Naive thymus-derived CD4-positive, alpha-beta T cell (primary cell): ENCODE results near the gene COL4A1. TPM values are rescaled to one million over a fixed set of nuclear protein-coding genes. Genes with fewer than 3 reads are reported as not detected.

Source experiments
- ATAC-seq: fragments of 150-1000 bp; cut with Tn5 transposase; 2 replicates; pipeline ENCODE4 v1.10.0; 2021; ENCODE audit warnings: mild to moderate bottlenecking, moderate library complexity
- CTCF ChIA-PET: fragments of 350-600 bp; sonication (Branson Sonifier 250); formaldehyde crosslinking; loops from one replicate; lab custom pipeline; 2021; ENCODE audit warnings: antibody characterized with exemption; lab: Charles Lee
- POLR2A ChIA-PET: fragments of 350-600 bp; sonication (Branson Sonifier 250); formaldehyde crosslinking; loops from one replicate; lab custom pipeline; 2021; ENCODE audit warnings: antibody characterized with exemption, inconsistent platforms; lab: Charles Lee
- DNase-seq, 9 donors: peaks; one replicate each; pipeline versions ENCODE4 v3.0.0 to v3.0.0-alpha.2; 2020 to 2022; ENCODE audit warnings: mixed read lengths in 1 of 9
- H3K27ac ChIP-seq: one replicate; pipeline ENCODE4 v1.7.0; 2013; ENCODE audit warnings: mild to moderate bottlenecking, low read depth, low read length, moderate library complexity
- H3K27me3 ChIP-seq, 2 donors: one replicate each; pipeline ENCODE4 v1.7.0; 2013; ENCODE audit warnings: low read length in 2 of 2, mild to moderate bottlenecking in 2 of 2, moderate library complexity in 2 of 2; ENCODE audit not compliant: control insufficient read depth in 2 of 2, insufficient read depth in 2 of 2
- H3K36me3 ChIP-seq, 3 experiments: 1 replicate in 2 of 3; 2 replicates in 1 of 3; pipeline ENCODE4 v1.7.0; 2013; ENCODE audit warnings: low read length in 3 of 3, mild to moderate bottlenecking in 3 of 3, moderate library complexity in 1 of 3; ENCODE audit not compliant: insufficient read depth in 3 of 3, control insufficient read depth in 2 of 3
- H3K4me1 ChIP-seq, 2 donors: one replicate each; pipeline ENCODE4 v1.7.0; 2013; ENCODE audit warnings: low read length in 2 of 2, mild to moderate bottlenecking in 2 of 2, moderate library complexity in 1 of 2; ENCODE audit not compliant: control insufficient read depth in 2 of 2, insufficient read depth in 2 of 2
- H3K4me3 ChIP-seq: 2 replicates; pipeline ENCODE4 v1.7.0; 2013; ENCODE audit warnings: mild to moderate bottlenecking, low read length
- H3K9me3 ChIP-seq, 3 experiments: 1 replicate in 2 of 3; 2 replicates in 1 of 3; pipeline ENCODE4 v1.7.0; 2013; ENCODE audit warnings: low read length in 3 of 3; ENCODE audit not compliant: control insufficient read depth in 2 of 3
- H3K27ac Mint-ChIP-seq, 9 donors: one replicate each; pipeline ENCODE4 v1.8.0; 2020 to 2022; ENCODE audit warnings: mixed read lengths in 9 of 9, mild to moderate bottlenecking in 8 of 9, moderate library complexity in 5 of 9, inconsistent platforms in 2 of 9
- H3K27me3 Mint-ChIP-seq, 5 donors: one replicate each; pipeline ENCODE4 v1.8.0; 2021 to 2022; ENCODE audit warnings: mixed read lengths in 5 of 5, mild to moderate bottlenecking in 1 of 5
- H3K36me3 Mint-ChIP-seq, 5 donors: one replicate each; pipeline ENCODE4 v1.8.0; 2020 to 2022; ENCODE audit warnings: mixed read lengths in 5 of 5, mild to moderate bottlenecking in 3 of 5, inconsistent platforms in 1 of 5
- H3K4me1 Mint-ChIP-seq, 7 donors: one replicate each; pipeline ENCODE4 v1.8.0; 2020 to 2022; ENCODE audit warnings: mixed read lengths in 7 of 7, mild to moderate bottlenecking in 3 of 7, inconsistent platforms in 1 of 7
- H3K4me3 Mint-ChIP-seq, 10 donors: one replicate each; pipeline ENCODE4 v1.8.0; 2020 to 2022; ENCODE audit warnings: mild to moderate bottlenecking in 10 of 10, mixed read lengths in 10 of 10, moderate library complexity in 6 of 10, inconsistent platforms in 2 of 10
- H3K9me3 Mint-ChIP-seq, 11 donors: one replicate each; pipeline ENCODE4 v1.8.0; 2020 to 2022; ENCODE audit warnings: mixed read lengths in 11 of 11, mild to moderate bottlenecking in 4 of 11, inconsistent platforms in 1 of 11, moderate library complexity in 1 of 11
- intact Hi-C, 2 donors: fragments of 100-400 bp; cut with micrococcal nuclease; formaldehyde crosslinking; loops; one replicate each; pipeline ENCODE4 v1.15.1; 2023
- polyA plus RNA-seq, 2 donors: library from polyadenylated mRNA; unstranded; fragments of 300-500 nt; fragmentation: Illumina TruSeq; gene quantifications; one replicate each; pipeline ENCODE4 v1.2.3, GENCODE V29; 2021
- total RNA-seq, 6 experiments: library from RNA in 5 of 6; stranded (reverse) in 5 of 6; gene quantifications; 1 replicate in 5 of 6; 2 replicates in 1 of 6; pipeline ENCODE4 v1.2.3 and lab custom pipeline; 2021 to 2026

The COL4A1 gene
- total and polyA plus RNA-seq, 7 experiments from 2014 or later = 0.24 TPM; not detected in 6

DNA sequence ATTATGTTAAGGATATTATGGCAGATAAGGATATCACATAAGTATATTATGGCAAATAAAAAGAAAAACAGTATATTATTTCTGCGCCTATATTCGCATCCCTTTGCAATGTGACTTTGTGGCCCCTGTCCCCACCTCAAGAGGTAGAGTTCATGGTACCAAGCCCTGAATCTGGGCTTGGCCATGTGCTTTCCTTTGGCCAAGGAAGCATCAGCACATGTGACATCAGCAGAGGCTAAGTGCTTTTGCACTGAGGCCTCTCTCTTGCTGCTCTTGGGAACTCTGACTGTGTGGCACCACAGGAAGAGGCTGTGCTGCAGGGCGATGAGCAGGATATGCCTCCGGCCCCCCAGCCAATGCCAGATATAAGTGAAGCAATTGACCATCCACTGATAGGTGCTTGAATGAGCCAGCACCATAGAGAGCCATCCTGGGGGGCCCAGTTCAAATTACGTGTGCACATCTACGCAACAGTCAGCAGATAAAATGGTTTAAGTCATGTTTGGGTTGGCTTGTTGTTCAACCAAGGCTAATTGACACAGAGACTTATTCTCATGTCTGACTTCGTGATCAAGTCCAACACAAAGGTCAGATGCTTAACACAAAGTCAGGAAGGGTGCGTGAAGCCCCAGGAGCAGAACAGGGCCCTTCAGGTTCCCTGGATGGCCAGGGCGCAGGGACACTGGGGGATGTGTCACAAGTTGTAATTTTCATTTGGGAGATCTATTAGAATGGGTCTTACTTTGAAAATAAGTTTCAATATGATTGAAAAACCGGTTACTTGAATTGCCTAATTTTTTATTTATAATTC is 173.3 kb downstream of the COL4A1 start:
- Histone ChIP-seq H3K4me1 (peaks cover 4 to 6% of the 10 kb centered on the region in 2 donors), H3K27ac (no peak overlapping the region), H3K9me3 (no peaks in the 10 kb centered on the region), H3K36me3 (no peaks in the 10 kb centered on the region), H3K27me3 (no peaks in the 10 kb centered on the region), H3K4me3 (no peak overlapping the region)
- Mint-ChIP-seq H3K9me3 (peaks cover 0 to 2% (median 0%) of the 10 kb centered on the region in 11 donors), H3K27me3 (peaks cover 19 to 49% (median 31%) of the 10 kb centered on the region in 5 donors), H3K36me3 (no peaks in the 10 kb centered on the region), H3K4me3 (no peak overlapping the region), H3K4me1 (peaks cover 9 to 15% (median 10%) of the 10 kb centered on the region in 7 donors), H3K27ac (no peak overlapping the region)
- ChIA-PET POLR2A (no interaction called here), CTCF (no interaction called here)
- no peak for DNase-seq
- intact Hi-C loops = no loop called here
- no peak for ATAC-seq

- no peaks in the 10 kb centered on the region for H3K9me3 ChIP-seq
- no peak overlapping the region for H3K27ac ChIP-seq
- Mint-ChIP-seq H3K27me3 (peaks cover 17 to 46% (median 25%) of the 10 kb centered on the region in 5 donors), H3K4me1 (peaks cover 2 to 8% (median 3%) of the 10 kb centered on the region in 7 donors), H3K36me3 (no peaks in the 10 kb centered on the region), H3K9me3 (peaks cover 0 to 2% (median 0%) of the 10 kb centered on the region in 11 donors), H3K4me3 (no peak overlapping the region), H3K27ac (no peak overlapping the region)
- no peak overlapping the region for H3K4me3 ChIP-seq
- no peak for ATAC-seq
- intact Hi-C loops = no loop called here
- H3K27me3 ChIP-seq = no peaks in the 10 kb centered on the region
- H3K36me3 ChIP-seq = no peaks in the 10 kb centered on the region
- ChIA-PET CTCF (no interaction called here), POLR2A (no interaction called here)
- H3K4me1 ChIP-seq = no peaks in the 10 kb centered on the region
- no peak for DNase-seq
These were observed 174.6 kb downstream of the COL4A1 start for GRCh38 chr13:110132225-110132982.

- ChIA-PET CTCF (interaction anchor here (0.5 kb wide), 1 partner anchor 1668 kb away, joined by 4 read pairs; no protein-coding TSS in a partner anchor), POLR2A (no interaction called here)
- H3K27me3 Mint-ChIP-seq = peaks cover 20 to 50% (median 26%) of the 10 kb centered on the region in 5 donors
- no peaks in the 10 kb centered on the region for H3K36me3 ChIP-seq
- no peak overlapping the region for H3K27ac Mint-ChIP-seq
- no peak overlapping the region for H3K27ac ChIP-seq
- no peaks in the 10 kb centered on the region for H3K9me3 ChIP-seq
- intact Hi-C loops = no loop called here
- peaks cover 0 to 2% (median 0%) of the 10 kb centered on the region in 11 donors for H3K9me3 Mint-ChIP-seq
- ATAC-seq (no peak), DNase-seq (no peak)
- no peaks in the 10 kb centered on the region for H3K4me1 ChIP-seq
- H3K4me1 Mint-ChIP-seq = peaks cover 0 to 4% (median 0%) of the 10 kb centered on the region in 7 donors
- H3K4me3 Mint-ChIP-seq = no peak overlapping the region
- no peaks in the 10 kb centered on the region for H3K27me3 ChIP-seq
- H3K36me3 Mint-ChIP-seq = no peaks in the 10 kb centered on the region
- H3K4me3 ChIP-seq = no peak overlapping the region
These were observed 175.5 kb downstream of the COL4A1 start for GRCh38 chr13:110131424-110131823.

DNA sequence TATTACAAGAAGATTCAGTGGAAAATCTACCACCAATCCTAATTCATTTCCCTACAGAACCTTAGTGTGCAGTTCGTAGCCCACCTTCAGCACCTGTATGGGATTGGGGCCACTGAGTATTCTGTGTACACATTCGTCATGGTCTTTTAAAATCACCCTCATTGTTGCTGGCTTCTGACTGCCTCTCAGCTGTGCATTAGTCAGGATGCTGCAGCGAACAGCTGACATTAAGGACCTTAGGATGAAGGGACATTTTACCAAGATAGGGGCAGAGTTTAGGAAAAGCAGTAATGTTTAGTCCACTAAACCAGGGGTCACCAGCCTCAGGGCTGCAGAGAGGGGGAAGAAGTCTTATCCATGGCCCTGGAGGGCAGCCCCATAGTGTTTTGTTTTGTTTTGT is 176.5 kb downstream of the COL4A1 start:
- no peak for ATAC-seq
- H3K4me3 Mint-ChIP-seq = no peak overlapping the region
- intact Hi-C loops = no loop called here
- no peaks in the 10 kb centered on the region for H3K27me3 ChIP-seq
- no peaks in the 10 kb centered on the region for H3K36me3 ChIP-seq
- H3K36me3 Mint-ChIP-seq = no peaks in the 10 kb centered on the region
- peaks cover 0 to 2% (median 0%) of the 10 kb centered on the region in 11 donors for H3K9me3 Mint-ChIP-seq
- H3K27ac Mint-ChIP-seq = no peak overlapping the region
- H3K27me3 Mint-ChIP-seq = peaks cover 21 to 54% (median 27%) of the 10 kb centered on the region in 5 donors
- ChIA-PET POLR2A (no interaction called here), CTCF (no interaction called here)
- peaks cover 0 to 3% (median 0%) of the 10 kb centered on the region in 7 donors for H3K4me1 Mint-ChIP-seq
- no peaks in the 10 kb centered on the region for H3K4me1 ChIP-seq
- H3K4me3 ChIP-seq = no peak overlapping the region
- no peaks in the 10 kb centered on the region for H3K9me3 ChIP-seq
- H3K27ac ChIP-seq = no peak overlapping the region
- DNase-seq = no peak

- Histone ChIP-seq H3K27me3 (no peaks in the 10 kb centered on the region), H3K4me3 (no peak overlapping the region), H3K4me1 (no peaks in the 10 kb centered on the region), H3K27ac (no peak overlapping the region), H3K9me3 (no peaks in the 10 kb centered on the region), H3K36me3 (no peaks in the 10 kb centered on the region)
- no peak for DNase-seq
- Mint-ChIP-seq H3K36me3 (no peaks in the 10 kb centered on the region), H3K4me3 (no peak overlapping the region), H3K9me3 (peaks cover 0 to 2% (median 0%) of the 10 kb centered on the region in 11 donors), H3K27ac (no peak overlapping the region), H3K4me1 (peaks cover 0 to 3% (median 0%) of the 10 kb centered on the region in 7 donors), H3K27me3 (peaks cover 22 to 55% (median 28%) of the 10 kb centered on the region in 5 donors)
- ChIA-PET CTCF (no interaction called here), POLR2A (no interaction called here)
- no peak for ATAC-seq
- intact Hi-C loops = no loop called here
These were observed 177.3 kb downstream of the COL4A1 start for GRCh38 chr13:110129539-110130186.

GRCh38 chr13:110129076-110129475 is 177.9 kb downstream of the COL4A1 start:
- DNase-seq (no peak), ATAC-seq (no peak)
- peaks cover 24 to 58% (median 31%) of the 10 kb centered on the region in 5 donors for H3K27me3 Mint-ChIP-seq
- ChIA-PET CTCF (no interaction called here), POLR2A (no interaction called here)
- peaks cover 0 to 2% (median 0%) of the 10 kb centered on the region in 11 donors for H3K9me3 Mint-ChIP-seq
- Histone ChIP-seq H3K4me3 (no peak overlapping the region), H3K4me1 (no peaks in the 10 kb centered on the region), H3K27me3 (no peaks in the 10 kb centered on the region), H3K27ac (no peak overlapping the region), H3K36me3 (no peaks in the 10 kb centered on the region), H3K9me3 (no peaks in the 10 kb centered on the region)
- no peaks in the 10 kb centered on the region for H3K36me3 Mint-ChIP-seq
- H3K27ac Mint-ChIP-seq = no peak overlapping the region
- intact Hi-C loops = no loop called here
- peaks cover 0 to 3% (median 0%) of the 10 kb centered on the region in 7 donors for H3K4me1 Mint-ChIP-seq
- no peak overlapping the region for H3K4me3 Mint-ChIP-seq
